ENCODE data around the gene HIPK4. TPM values are rescaled to one million over a fixed set of nuclear protein-coding genes. Genes with fewer than 3 reads are reported as not detected.

HIPK4 gene
- total and polyA plus RNA-seq, 2 of the 8 experiments (the other 6 are each of a cell fraction or from before 2014, with no cell fraction given): 0.15 to 0.57 TPM

Small RNAs within 50 kb of the gene (microRNA-seq; reads per million reads assigned to microRNA genes)
- 0 to 0.20 reads per million in 2 experiments for gene MIR6796 (ENCODE audit: borderline microRNAs expressed in 2 of 2, borderline number of aligned reads in 2 of 2, borderline replicate concordance in 1 of 2)

Small RNAs within 50 kb of the gene (small RNA-seq; reads per million reads assigned to genes)
- gene MIR6796 (ENCODE audit: insufficient read depth): not detected
- gene RF00019 (ENCODE audit: insufficient read depth): not detected

Other genes with a start within 250 kb of the HIPK4 start
- gene MAP3K10, start 198.8 kb downstream of the HIPK4 start, total RNA-seq (2021; fragmentation: NEBNext Ultra II Directional; extraction: Animal tissue kit (Norgen Biotek cat#: 25700)): 15.9 and 18.3 TPM in 2 replicates
- gene MAP3K10, start 198.8 kb downstream of the HIPK4 start, polyA plus RNA-seq (2011; rRNA removed): 4.9 and 9.2 TPM in 2 replicates
- not detected in 2 replicates for gene TTC9B, start 171.8 kb downstream of the HIPK4 start, total RNA-seq (2021; fragmentation: NEBNext Ultra II Directional; extraction: Animal tissue kit (Norgen Biotek cat#: 25700))
- gene TTC9B, start 171.8 kb downstream of the HIPK4 start, polyA plus RNA-seq (2011; rRNA removed): 0.24 and 0.26 TPM in 2 replicates
- gene CCNP, start 163.5 kb downstream of the HIPK4 start, total RNA-seq (2021; fragmentation: NEBNext Ultra II Directional; extraction: Animal tissue kit (Norgen Biotek cat#: 25700)): 0.63 and 1.9 TPM in 2 replicates
- gene CCNP, start 163.5 kb downstream of the HIPK4 start, polyA plus RNA-seq (2011; rRNA removed): 2.1 and 4.6 TPM in 2 replicates
- gene AKT2, start 104.8 kb downstream of the HIPK4 start, total RNA-seq (2021; fragmentation: NEBNext Ultra II Directional; extraction: Animal tissue kit (Norgen Biotek cat#: 25700)): 137 and 151 TPM in 2 replicates
- 183 and 252 TPM in 2 replicates for gene AKT2, start 104.8 kb downstream of the HIPK4 start, polyA plus RNA-seq (2011; rRNA removed)
- gene C19orf47, start 41.8 kb downstream of the HIPK4 start, total RNA-seq (2021; fragmentation: NEBNext Ultra II Directional; extraction: Animal tissue kit (Norgen Biotek cat#: 25700)): 16.5 and 17.8 TPM in 2 replicates
- 27.3 and 32.8 TPM in 2 replicates for gene C19orf47, start 41.8 kb downstream of the HIPK4 start, polyA plus RNA-seq (2011; rRNA removed)
- 180 and 189 TPM in 2 replicates for gene PLD3, start 41.5 kb downstream of the HIPK4 start, total RNA-seq (2021; fragmentation: NEBNext Ultra II Directional; extraction: Animal tissue kit (Norgen Biotek cat#: 25700))
- gene PLD3, start 41.5 kb downstream of the HIPK4 start, polyA plus RNA-seq (2011; rRNA removed): 543 and 635 TPM in 2 replicates
- gene PRX, start 23.2 kb upstream of the HIPK4 start, total RNA-seq (2021; fragmentation: NEBNext Ultra II Directional; extraction: Animal tissue kit (Norgen Biotek cat#: 25700)): 5.8 and 6.0 TPM in 2 replicates
- 2.8 and 3.8 TPM in 2 replicates for gene PRX, start 23.2 kb upstream of the HIPK4 start, polyA plus RNA-seq (2011; rRNA removed)
- 4.9 and 5.4 TPM in 2 replicates for gene SERTAD1, start 35.8 kb upstream of the HIPK4 start, total RNA-seq (2021; fragmentation: NEBNext Ultra II Directional; extraction: Animal tissue kit (Norgen Biotek cat#: 25700))
- gene SERTAD1, start 35.8 kb upstream of the HIPK4 start, polyA plus RNA-seq (2011; rRNA removed): 6.6 and 8.0 TPM in 2 replicates
- 32.1 and 33.4 TPM in 2 replicates for gene SERTAD3, start 54.2 kb upstream of the HIPK4 start, total RNA-seq (2021; fragmentation: NEBNext Ultra II Directional; extraction: Animal tissue kit (Norgen Biotek cat#: 25700))
- gene SERTAD3, start 54.2 kb upstream of the HIPK4 start, polyA plus RNA-seq (2011; rRNA removed): 15.1 and 23.5 TPM in 2 replicates
- 28.7 and 32.3 TPM in 2 replicates for gene BLVRB, start 75.6 kb upstream of the HIPK4 start, total RNA-seq (2021; fragmentation: NEBNext Ultra II Directional; extraction: Animal tissue kit (Norgen Biotek cat#: 25700))
- 182 and 196 TPM in 2 replicates for gene BLVRB, start 75.6 kb upstream of the HIPK4 start, polyA plus RNA-seq (2011; rRNA removed)
- gene SPTBN4, start 76.8 kb upstream of the HIPK4 start, total RNA-seq (2021; fragmentation: NEBNext Ultra II Directional; extraction: Animal tissue kit (Norgen Biotek cat#: 25700)): 1.9 and 3.4 TPM in 2 replicates
- gene SPTBN4, start 76.8 kb upstream of the HIPK4 start, polyA plus RNA-seq (2011; rRNA removed): 3.0 and 4.7 TPM in 2 replicates
- gene SHKBP1, start 186.7 kb upstream of the HIPK4 start, total RNA-seq (2021; fragmentation: NEBNext Ultra II Directional; extraction: Animal tissue kit (Norgen Biotek cat#: 25700)): 72.8 and 74.6 TPM in 2 replicates
- gene SHKBP1, start 186.7 kb upstream of the HIPK4 start, polyA plus RNA-seq (2011; rRNA removed): 98.8 and 158 TPM in 2 replicates
- gene LTBP4, start 211.2 kb upstream of the HIPK4 start, total RNA-seq (2021; fragmentation: NEBNext Ultra II Directional; extraction: Animal tissue kit (Norgen Biotek cat#: 25700)): 75.3 and 77.1 TPM in 2 replicates
- 54.5 and 111 TPM in 2 replicates for gene LTBP4, start 211.2 kb upstream of the HIPK4 start, polyA plus RNA-seq (2011; rRNA removed)

Data from H1 (cell line).